Activated naive CD8-positive, alpha-beta T cell treated with anti-CD3 and anti-CD28 coated beads, Interleukin-2, amount 10 ng/mL, durations not matched to agents 7 days and 5 days (primary cell): ENCODE data around the gene SPTBN1. TPM values are rescaled to one million over a fixed set of nuclear protein-coding genes. Genes with fewer than 3 reads are reported as not detected.

ENCODE experiments used
- ATAC-seq: fragments of 150-1000 bp; cut with Tn5 transposase; one replicate; pipeline ENCODE4 v1.10.0; 2021; ENCODE audit warnings: low read depth, moderate library complexity
- POLR2A ChIA-PET: fragments of 350-600 bp; sonication (Branson Sonifier 250); formaldehyde crosslinking; loops from one replicate; lab custom pipeline; 2021; ENCODE audit warnings: antibody characterized with exemption; lab: Charles Lee
- DNase-seq: peaks from one replicate; pipeline ENCODE4 v3.0.0; 2021
- H3K27ac Mint-ChIP-seq: one replicate; pipeline ENCODE4 v1.8.0; 2022; ENCODE audit warnings: mild to moderate bottlenecking, mixed read lengths
- H3K27me3 Mint-ChIP-seq: one replicate; pipeline ENCODE4 v1.8.0; 2022; ENCODE audit warnings: mild to moderate bottlenecking, moderate library complexity, mixed read lengths
- H3K36me3 Mint-ChIP-seq: one replicate; pipeline ENCODE4 v1.8.0; 2021; ENCODE audit warnings: mild to moderate bottlenecking, mixed read lengths
- H3K4me1 Mint-ChIP-seq: one replicate; pipeline ENCODE4 v1.8.0; 2021; ENCODE audit warnings: mixed read lengths
- H3K4me3 Mint-ChIP-seq: one replicate; pipeline ENCODE4 v1.8.0; 2022; ENCODE audit warnings: mild to moderate bottlenecking, moderate library complexity, mixed read lengths
- H3K9me3 Mint-ChIP-seq: one replicate; pipeline ENCODE4 v1.8.0; 2021; ENCODE audit warnings: mixed read lengths
- total RNA-seq, 2 experiments: library from RNA; stranded (reverse); gene quantifications; one replicate each; pipeline ENCODE4 v1.2.3, GENCODE V29; 2021

The SPTBN1 gene
- total RNA-seq, 2 experiments from 2014 or later = 120 to 127 TPM

- Mint-ChIP-seq H3K36me3 (peaks cover 9% of the 10 kb centered on the region), H3K4me1 (peaks cover 81% of the 10 kb centered on the region), H3K4me3 (peak overlapping the region; percentile 51), H3K9me3 (no peaks in the 10 kb centered on the region), H3K27me3 (no peaks in the 10 kb centered on the region), H3K27ac (peak overlapping the region; percentile 77)
- POLR2A ChIA-PET = interaction anchor here (0.8 to 2.4 kb wide), 3 partner anchors 14 to 28 kb away, joined by 3 to 5 read pairs (median 4); no protein-coding TSS in a partner anchor
- DNase-seq (no peak), ATAC-seq (no peak)
Measured at GRCh38 chr2:54586494-54586893, 130.4 kb downstream of the SPTBN1 start.

- H3K36me3 Mint-ChIP-seq = peaks cover 9% of the 10 kb centered on the region
- H3K4me1 Mint-ChIP-seq = peaks cover 77% of the 10 kb centered on the region
- ATAC-seq (no peak), DNase-seq (no peak)
- POLR2A ChIA-PET = interaction anchor here (0.8 to 1.4 kb wide), 5 partner anchors 11 to 29 kb away, joined by 3 to 6 read pairs (median 3); no protein-coding TSS in a partner anchor
- H3K4me3 Mint-ChIP-seq = peak overlapping the region; percentile 42
- no peaks in the 10 kb centered on the region for H3K27me3 Mint-ChIP-seq
- peak overlapping the region; percentile 81 for H3K27ac Mint-ChIP-seq
- H3K9me3 Mint-ChIP-seq = no peaks in the 10 kb centered on the region
Measured at GRCh38 chr2:54587171-54588016, 131.3 kb downstream of the SPTBN1 start.

- H3K4me1 Mint-ChIP-seq = peaks cover 73% of the 10 kb centered on the region
- DNase-seq (no peak), ATAC-seq (no peak)
- no peaks in the 10 kb centered on the region for H3K9me3 Mint-ChIP-seq
- H3K36me3 Mint-ChIP-seq = peaks cover 12% of the 10 kb centered on the region
- H3K27me3 Mint-ChIP-seq = no peaks in the 10 kb centered on the region
- H3K4me3 Mint-ChIP-seq = peak overlapping the region; percentile 48
- POLR2A ChIA-PET = interaction anchor here (0.9 to 1.8 kb wide), 6 partner anchors 9 to 30 kb away, joined by 3 to 6 read pairs (median 4); no protein-coding TSS in a partner anchor
- H3K27ac Mint-ChIP-seq = peak overlapping the region; percentile 81
Measured at GRCh38 chr2:54588244-54588899, 132.2 kb downstream of the SPTBN1 start.

GRCh38 chr2:54589038-54589339 is 132.9 kb downstream of the SPTBN1 start:
- Mint-ChIP-seq H3K36me3 (peaks cover 14% of the 10 kb centered on the region), H3K9me3 (no peaks in the 10 kb centered on the region), H3K27ac (peak overlapping the region; percentile 95), H3K4me1 (peaks cover 71% of the 10 kb centered on the region), H3K27me3 (no peaks in the 10 kb centered on the region), H3K4me3 (peak overlapping the region; percentile 76)
- no peak for DNase-seq
- POLR2A ChIA-PET = interaction anchor here (1.0 to 1.8 kb wide), 9 partner anchors 8 to 30 kb away, joined by 3 to 9 read pairs (median 5); no protein-coding TSS in a partner anchor
- no peak for ATAC-seq

- H3K9me3 Mint-ChIP-seq = no peaks in the 10 kb centered on the region
- peaks cover 14% of the 10 kb centered on the region for H3K36me3 Mint-ChIP-seq
- peaks cover 66% of the 10 kb centered on the region for H3K4me1 Mint-ChIP-seq
- peak overlapping the region; percentile 95 for H3K27ac Mint-ChIP-seq
- DNase-seq = no peak
- peak overlapping the region; percentile 76 for H3K4me3 Mint-ChIP-seq
- no peaks in the 10 kb centered on the region for H3K27me3 Mint-ChIP-seq
- POLR2A ChIA-PET = interaction anchor here (1.0 to 1.8 kb wide), 9 partner anchors 8 to 31 kb away, joined by 3 to 9 read pairs (median 5); no protein-coding TSS in a partner anchor
- ATAC-seq = peak; percentile 78
Measured at GRCh38 chr2:54589340-54590215, 133.5 kb downstream of the SPTBN1 start.

GRCh38 chr2:54590216-54591120 is 134.3 kb downstream of the SPTBN1 start:
- peaks cover 64% of the 10 kb centered on the region for H3K4me1 Mint-ChIP-seq
- ATAC-seq (no peak), DNase-seq (no peak)
- peak overlapping the region; percentile 79 for H3K27ac Mint-ChIP-seq
- peaks cover 18% of the 10 kb centered on the region for H3K36me3 Mint-ChIP-seq
- H3K27me3 Mint-ChIP-seq = no peaks in the 10 kb centered on the region
- POLR2A ChIA-PET = interaction anchor here (0.7 to 3.0 kb wide), 10 partner anchors 8 to 32 kb away, joined by 3 to 18 read pairs (median 5); no protein-coding TSS in a partner anchor
- H3K9me3 Mint-ChIP-seq = no peaks in the 10 kb centered on the region
- H3K4me3 Mint-ChIP-seq = peak overlapping the region; percentile 49

GRCh38 chr2:54591551-54591950 is 135.4 kb downstream of the SPTBN1 start:
- Mint-ChIP-seq H3K27ac (peak overlapping the region; percentile 79), H3K27me3 (no peaks in the 10 kb centered on the region), H3K36me3 (peaks cover 27% of the 10 kb centered on the region), H3K4me3 (no peak overlapping the region), H3K4me1 (peaks cover 70% of the 10 kb centered on the region), H3K9me3 (no peaks in the 10 kb centered on the region)
- ATAC-seq (no peak), DNase-seq (no peak)
- POLR2A ChIA-PET = interaction anchor here (3.0 kb wide), 1 partner anchor 32 kb away, joined by 18 read pairs; no protein-coding TSS in a partner anchor

GRCh38 chr2:54593249-54593648 is 137.1 kb downstream of the SPTBN1 start:
- Mint-ChIP-seq H3K27me3 (no peaks in the 10 kb centered on the region), H3K9me3 (no peaks in the 10 kb centered on the region), H3K4me1 (peaks cover 69% of the 10 kb centered on the region), H3K36me3 (peaks cover 29% of the 10 kb centered on the region), H3K4me3 (no peak overlapping the region), H3K27ac (no peak overlapping the region)
- ATAC-seq (no peak), DNase-seq (no peak)
- POLR2A ChIA-PET = interaction anchor here (0.6 to 3.0 kb wide), 2 partner anchors 13 to 34 kb away, joined by 3 to 18 read pairs; no protein-coding TSS in a partner anchor

- POLR2A ChIA-PET = interaction anchor here (0.7 kb wide), 1 partner anchor 37 kb away, joined by 4 read pairs; no protein-coding TSS in a partner anchor
- Mint-ChIP-seq H3K27ac (no peak overlapping the region), H3K27me3 (no peaks in the 10 kb centered on the region), H3K9me3 (no peaks in the 10 kb centered on the region), H3K4me3 (no peak overlapping the region), H3K4me1 (peaks cover 71% of the 10 kb centered on the region), H3K36me3 (peaks cover 37% of the 10 kb centered on the region)
- no peak for ATAC-seq
- DNase-seq = no peak
Measured at GRCh38 chr2:54594048-54594447, 137.9 kb downstream of the SPTBN1 start.

GRCh38 chr2:54595161-54595803 is 139.2 kb downstream of the SPTBN1 start:
- Mint-ChIP-seq H3K27ac (peak overlapping the region; percentile 97), H3K4me3 (peak overlapping the region; percentile 78), H3K9me3 (no peaks in the 10 kb centered on the region), H3K36me3 (peaks cover 47% of the 10 kb centered on the region), H3K27me3 (no peaks in the 10 kb centered on the region), H3K4me1 (peaks cover 73% of the 10 kb centered on the region)
- DNase-seq (no peak), ATAC-seq (no peak)
- POLR2A ChIA-PET = interaction anchor here (0.5 to 7.1 kb wide), 4 partner anchors 10 to 36 kb away, joined by 3 to 61 read pairs (median 12); no protein-coding TSS in a partner anchor
